ENCODE data around the gene DDX47. TPM values are rescaled to one million over a fixed set of nuclear protein-coding genes. Genes with fewer than 3 reads are reported as not detected.

DDX47 gene
- total and polyA plus RNA-seq, 2 of the 13 experiments (the other 11 are each of a cell fraction or from before 2014, with no cell fraction given), result 48.5 to 78.7 TPM

DNA sequence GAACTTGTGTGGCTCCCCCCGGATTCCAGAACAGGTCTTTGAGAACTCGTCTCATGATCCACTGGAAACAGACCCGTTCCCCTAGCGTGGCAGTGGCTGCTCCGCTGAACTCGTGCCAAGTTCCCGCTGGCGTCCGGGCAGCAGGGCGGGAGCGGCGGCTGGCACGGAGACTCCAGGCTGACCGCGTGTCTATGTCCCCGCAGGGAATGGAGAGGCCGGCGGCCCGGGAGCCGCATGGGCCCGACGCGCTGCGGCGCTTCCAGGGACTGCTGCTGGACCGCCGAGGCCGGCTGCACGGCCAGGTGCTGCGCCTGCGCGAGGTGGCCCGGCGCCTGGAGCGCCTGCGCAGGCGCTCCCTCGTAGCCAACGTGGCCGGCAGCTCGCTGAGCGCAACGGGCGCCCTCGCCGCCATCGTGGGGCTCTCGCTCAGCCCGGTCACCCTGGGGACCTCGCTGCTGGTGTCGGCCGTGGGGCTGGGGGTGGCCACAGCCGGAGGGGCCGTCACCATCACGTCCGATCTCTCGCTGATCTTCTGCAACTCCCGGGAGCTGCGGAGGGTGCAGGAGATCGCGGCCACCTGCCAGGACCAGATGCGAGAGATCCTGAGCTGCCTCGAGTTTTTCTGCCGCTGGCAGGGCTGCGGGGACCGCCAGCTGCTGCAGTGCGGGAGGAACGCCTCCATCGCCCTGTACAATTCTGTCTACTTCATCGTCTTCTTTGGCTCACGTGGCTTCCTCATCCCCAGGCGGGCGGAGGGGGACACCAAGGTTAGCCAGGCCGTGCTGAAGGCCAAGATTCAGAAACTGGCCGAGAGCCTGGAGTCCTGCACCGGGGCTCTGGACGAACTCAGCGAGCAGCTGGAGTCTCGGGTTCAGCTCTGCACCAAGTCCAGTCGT lies 26.2 kb upstream of the DDX47 start (continued):
- TF ChIP-seq, protein P1, sequence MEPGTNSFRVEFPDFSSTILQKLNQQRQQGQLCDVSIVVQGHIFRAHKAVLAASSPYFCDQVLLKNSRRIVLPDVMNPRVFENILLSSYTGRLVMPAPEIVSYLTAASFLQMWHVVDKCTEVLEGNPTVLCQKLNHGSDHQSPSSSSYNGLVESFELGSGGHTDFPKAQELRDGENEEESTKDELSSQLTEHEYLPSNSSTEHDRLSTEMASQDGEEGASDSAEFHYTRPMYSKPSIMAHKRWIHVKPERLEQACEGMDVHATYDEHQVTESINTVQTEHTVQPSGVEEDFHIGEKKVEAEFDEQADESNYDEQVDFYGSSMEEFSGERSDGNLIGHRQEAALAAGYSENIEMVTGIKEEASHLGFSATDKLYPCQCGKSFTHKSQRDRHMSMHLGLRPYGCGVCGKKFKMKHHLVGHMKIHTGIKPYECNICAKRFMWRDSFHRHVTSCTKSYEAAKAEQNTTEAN (CRISPR knock-in tag; conservative IDR thresholded peaks at IDR 0.05), result peak; percentile 87
- peak; percentile 64; the same call in 1 of the 2 replicates for TF ChIP-seq XBP1 (CRISPR knock-in tag; IDR thresholded peaks at IDR 0.05)
- TF ChIP-seq, protein P2, sequence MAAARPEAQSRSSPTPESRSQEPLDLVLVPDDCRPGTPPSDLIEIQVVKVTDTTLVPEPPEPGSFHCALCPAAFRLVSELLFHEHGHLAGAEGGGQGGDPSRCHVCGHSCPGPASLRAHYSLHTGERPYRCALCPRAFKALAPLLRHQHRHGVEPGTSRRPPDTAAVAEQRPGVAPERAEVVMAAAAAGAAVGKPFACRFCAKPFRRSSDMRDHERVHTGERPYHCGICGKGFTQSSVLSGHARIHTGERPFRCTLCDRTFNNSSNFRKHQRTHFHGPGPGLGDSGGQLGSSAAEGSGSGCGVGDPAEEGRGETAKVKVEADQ (CRISPR knock-in tag; IDR thresholded peaks at IDR 0.05; ENCODE audit: borderline replicate concordance), result 0 out of 2 replicates have a peak, but pooled peaks have one; percentile 37
- TF ChIP-seq, protein P3, sequence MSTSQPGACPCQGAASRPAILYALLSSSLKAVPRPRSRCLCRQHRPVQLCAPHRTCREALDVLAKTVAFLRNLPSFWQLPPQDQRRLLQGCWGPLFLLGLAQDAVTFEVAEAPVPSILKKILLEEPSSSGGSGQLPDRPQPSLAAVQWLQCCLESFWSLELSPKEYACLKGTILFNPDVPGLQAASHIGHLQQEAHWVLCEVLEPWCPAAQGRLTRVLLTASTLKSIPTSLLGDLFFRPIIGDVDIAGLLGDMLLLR (CRISPR knock-in tag; IDR thresholded peaks at IDR 0.05), result peak; percentile 90
- no peak for TF ChIP-seq GATAD1 (CRISPR knock-in tag; IDR thresholded peaks at IDR 0.05)
- TF ChIP-seq, protein P4, sequence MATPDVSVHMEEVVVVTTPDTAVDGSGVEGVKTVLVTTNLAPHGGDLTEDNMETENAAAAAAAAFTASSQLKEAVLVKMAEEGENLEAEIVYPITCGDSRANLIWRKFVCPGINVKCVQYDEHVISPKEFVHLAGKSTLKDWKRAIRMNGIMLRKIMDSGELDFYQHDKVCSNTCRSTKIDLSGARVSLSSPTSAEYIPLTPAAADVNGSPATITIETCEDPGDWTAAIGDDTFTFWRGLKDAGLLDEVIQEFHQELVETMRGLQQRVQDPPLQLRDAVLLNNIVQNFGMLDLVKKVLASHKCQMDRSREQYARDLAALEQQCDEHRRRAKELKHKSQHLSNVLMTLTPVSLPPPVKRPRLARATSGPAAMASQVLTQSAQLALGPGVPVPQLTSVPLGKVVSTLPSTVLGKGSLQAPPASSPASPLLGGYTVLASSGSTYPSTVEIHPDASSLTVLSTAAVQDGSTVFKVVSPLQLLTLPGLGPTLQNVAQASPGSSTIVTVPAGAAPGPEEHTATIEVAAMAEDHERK (CRISPR knock-in tag; IDR thresholded peaks at IDR 0.05; ENCODE audit: low read depth), result no peak
- no peak for TF ChIP-seq NFE2 (CRISPR knock-in tag; IDR thresholded peaks at IDR 0.05)
- no peak for TF ChIP-seq ZNF766 (CRISPR knock-in tag; IDR thresholded peaks at IDR 0.05; ENCODE audit: borderline replicate concordance)
- TF ChIP-seq ZNF615 (CRISPR knock-in tag; IDR thresholded peaks at IDR 0.05; ENCODE audit: borderline replicate concordance), result 0 out of 2 replicates have a peak, but pooled peaks have one; percentile 73
- no peak for TF ChIP-seq MBNL3 (CRISPR knock-in tag; conservative IDR thresholded peaks at IDR 0.05)
- TF ChIP-seq RELA (CRISPR knock-in tag; IDR thresholded peaks at IDR 0.05), result no peak
- TF ChIP-seq, protein P5, sequence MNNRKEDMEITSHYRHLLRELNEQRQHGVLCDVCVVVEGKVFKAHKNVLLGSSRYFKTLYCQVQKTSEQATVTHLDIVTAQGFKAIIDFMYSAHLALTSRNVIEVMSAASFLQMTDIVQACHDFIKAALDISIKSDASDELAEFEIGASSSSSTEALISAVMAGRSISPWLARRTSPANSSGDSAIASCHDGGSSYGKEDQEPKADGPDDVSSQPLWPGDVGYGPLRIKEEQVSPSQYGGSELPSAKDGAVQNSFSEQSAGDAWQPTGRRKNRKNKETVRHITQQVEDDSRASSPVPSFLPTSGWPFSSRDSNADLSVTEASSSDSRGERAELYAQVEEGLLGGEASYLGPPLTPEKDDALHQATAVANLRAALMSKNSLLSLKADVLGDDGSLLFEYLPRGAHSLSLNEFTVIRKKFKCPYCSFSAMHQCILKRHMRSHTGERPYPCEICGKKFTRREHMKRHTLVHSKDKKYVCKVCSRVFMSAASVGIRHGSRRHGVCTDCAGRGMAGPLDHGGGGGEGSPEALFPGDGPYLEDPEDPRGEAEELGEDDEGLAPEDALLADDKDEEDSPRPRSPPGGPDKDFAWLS (CRISPR knock-in tag; IDR thresholded peaks at IDR 0.05; ENCODE audit: borderline replicate concordance), result no peak
- TF ChIP-seq, protein P6, sequence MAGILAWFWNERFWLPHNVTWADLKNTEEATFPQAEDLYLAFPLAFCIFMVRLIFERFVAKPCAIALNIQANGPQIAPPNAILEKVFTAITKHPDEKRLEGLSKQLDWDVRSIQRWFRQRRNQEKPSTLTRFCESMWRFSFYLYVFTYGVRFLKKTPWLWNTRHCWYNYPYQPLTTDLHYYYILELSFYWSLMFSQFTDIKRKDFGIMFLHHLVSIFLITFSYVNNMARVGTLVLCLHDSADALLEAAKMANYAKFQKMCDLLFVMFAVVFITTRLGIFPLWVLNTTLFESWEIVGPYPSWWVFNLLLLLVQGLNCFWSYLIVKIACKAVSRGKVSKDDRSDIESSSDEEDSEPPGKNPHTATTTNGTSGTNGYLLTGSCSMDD (CRISPR knock-in tag; IDR thresholded peaks at IDR 0.05), result peak; percentile 80; the same call in 1 of the 2 replicates
- TF ChIP-seq ZNF160 (CRISPR knock-in tag; IDR thresholded peaks at IDR 0.05), result peak; percentile 45; the same call in 1 of the 2 replicates
- no peak for TF ChIP-seq SOX6 (IDR thresholded peaks at IDR 0.05)
- TF ChIP-seq SOX6 (CRISPR knock-in tag; IDR thresholded peaks at IDR 0.05), result no peak
- TF ChIP-seq HOXA3 (CRISPR knock-in tag; IDR thresholded peaks at IDR 0.05), result peak; percentile 45; the same call in 1 of the 2 replicates
- TF ChIP-seq, protein P7, sequence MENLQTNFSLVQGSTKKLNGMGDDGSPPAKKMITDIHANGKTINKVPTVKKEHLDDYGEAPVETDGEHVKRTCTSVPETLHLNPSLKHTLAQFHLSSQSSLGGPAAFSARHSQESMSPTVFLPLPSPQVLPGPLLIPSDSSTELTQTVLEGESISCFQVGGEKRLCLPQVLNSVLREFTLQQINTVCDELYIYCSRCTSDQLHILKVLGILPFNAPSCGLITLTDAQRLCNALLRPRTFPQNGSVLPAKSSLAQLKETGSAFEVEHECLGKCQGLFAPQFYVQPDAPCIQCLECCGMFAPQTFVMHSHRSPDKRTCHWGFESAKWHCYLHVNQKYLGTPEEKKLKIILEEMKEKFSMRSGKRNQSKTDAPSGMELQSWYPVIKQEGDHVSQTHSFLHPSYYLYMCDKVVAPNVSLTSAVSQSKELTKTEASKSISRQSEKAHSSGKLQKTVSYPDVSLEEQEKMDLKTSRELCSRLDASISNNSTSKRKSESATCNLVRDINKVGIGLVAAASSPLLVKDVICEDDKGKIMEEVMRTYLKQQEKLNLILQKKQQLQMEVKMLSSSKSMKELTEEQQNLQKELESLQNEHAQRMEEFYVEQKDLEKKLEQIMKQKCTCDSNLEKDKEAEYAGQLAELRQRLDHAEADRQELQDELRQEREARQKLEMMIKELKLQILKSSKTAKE (CRISPR knock-in tag; IDR thresholded peaks at IDR 0.05; ENCODE audit: borderline replicate concordance), result no peak
- peak; percentile 33; the same call in 1 of the 2 replicates for TF ChIP-seq ZSCAN20 (CRISPR knock-in tag; IDR thresholded peaks at IDR 0.05; ENCODE audit: borderline replicate concordance)

All from HepG2 (cell line).